DND-41 (cell line): ENCODE data around the gene HSF2BP.

ENCODE experiments used
- ATAC-seq: fragments of 200-7000 bp; cut with Tn5 transposase; 3 replicates; pipeline ENCODE4 v1.9.1; 2021; ENCODE audit warnings: low read depth; ENCODE audit not compliant: insufficient read depth
- DNase-seq: peaks from one replicate; pipeline ENCODE4 v3.0.0-alpha.2; 2020
- H2AFZ ChIP-seq: 2 replicates; pipeline ENCODE4 v1.6.0; 2012; ENCODE audit warnings: low read depth, low read length
- H3K27ac ChIP-seq: 2 replicates; pipeline ENCODE4 v1.5.1; 2012; ENCODE audit warnings: low read length, inconsistent platforms
- H3K27me3 ChIP-seq: fragments of 200-600 bp; sonication (generic); 2 replicates; pipeline ENCODE4 v1.6.0; 2012; ENCODE audit warnings: low read length, mild to moderate bottlenecking, inconsistent platforms; ENCODE audit not compliant: insufficient read depth, poor library complexity
- H3K36me3 ChIP-seq: 2 replicates; pipeline ENCODE4 v1.5.1; 2012; ENCODE audit warnings: low read length, inconsistent platforms; ENCODE audit not compliant: insufficient read depth
- H3K4me1 ChIP-seq: 2 replicates; pipeline ENCODE4 v1.5.1; 2012; ENCODE audit warnings: mild to moderate bottlenecking, low read length; ENCODE audit not compliant: insufficient read depth
- H3K4me2 ChIP-seq: 2 replicates; pipeline ENCODE4 v1.6.0; 2012; ENCODE audit warnings: mild to moderate bottlenecking, moderate library complexity, low read length, inconsistent platforms; ENCODE audit not compliant: insufficient read depth
- H3K4me3 ChIP-seq, 2 experiments: fragments of 200-600 bp in 1 of 2; shearing (Covaris generic) in 1 of 2; 2 replicates each; pipeline ENCODE4 v1.5.1; 2012 to 2016; ENCODE audit warnings: inconsistent platforms in 2 of 2, low read length in 2 of 2, mild to moderate bottlenecking in 2 of 2, low read depth in 1 of 2, moderate library complexity in 1 of 2
- H3K79me2 ChIP-seq: 2 replicates; pipeline ENCODE4 v1.6.0; 2012; ENCODE audit warnings: low read length, inconsistent platforms; ENCODE audit not compliant: insufficient read depth
- H3K9ac ChIP-seq: 2 replicates; pipeline ENCODE4 v1.6.0; 2012; ENCODE audit warnings: low read depth, mild to moderate bottlenecking, inconsistent platforms, low read length, moderate library complexity
- H3K9me3 ChIP-seq: 2 replicates; pipeline ENCODE4 v1.5.1; 2012; ENCODE audit warnings: low read length, moderate library complexity, mild to moderate bottlenecking, inconsistent platforms; ENCODE audit not compliant: insufficient read depth, severe bottlenecking
- H4K20me1 ChIP-seq: 2 replicates; pipeline ENCODE4 v1.6.0; 2012; ENCODE audit warnings: low read length; ENCODE audit not compliant: insufficient read depth
- CTCF ChIP-seq: IDR thresholded peaks from 2 replicates; pipeline ENCODE4 v1.5.1; 2012; ENCODE audit warnings: borderline replicate concordance, low read length, moderate library complexity, mild to moderate bottlenecking; ENCODE audit not compliant: poor library complexity, severe bottlenecking; ENCODE audit errors: extremely low read depth
- EZH2 ChIP-seq: IDR thresholded peaks from 3 replicates; pipeline ENCODE4 v1.6.1; 2012; ENCODE audit warnings: borderline replicate concordance, low read depth, mild to moderate bottlenecking, moderate library complexity, low read length, inconsistent platforms; ENCODE audit not compliant: severe bottlenecking

HSF2BP gene

GRCh38 chr21:43688906-43689305 is 29.6 kb upstream of the HSF2BP start:
- no peak overlapping the region for H2AFZ ChIP-seq
- no peak overlapping the region for H3K9ac ChIP-seq
- no peaks in the 10 kb centered on the region for H3K27me3 ChIP-seq
- no peak overlapping the region for H3K27ac ChIP-seq
- H3K4me2 ChIP-seq, result no peak overlapping the region
- peaks cover 97% of the 10 kb centered on the region for H3K36me3 ChIP-seq
- no peak for TF ChIP-seq EZH2
- no peak for TF ChIP-seq CTCF
- no peak overlapping the region for H3K4me3 ChIP-seq
- no peaks in the 10 kb centered on the region for H3K9me3 ChIP-seq
- H3K79me2 ChIP-seq, result no peaks in the 10 kb centered on the region
- no peaks in the 10 kb centered on the region for H3K4me1 ChIP-seq
- no peak for DNase-seq
- ATAC-seq, result no peak
- peaks cover 2% of the 10 kb centered on the region for H4K20me1 ChIP-seq

- Histone ChIP-seq H2AFZ (no peak overlapping the region), H3K27me3 (no peaks in the 10 kb centered on the region), H3K9me3 (no peaks in the 10 kb centered on the region), H3K9ac (no peak overlapping the region), H3K4me3 (no peak overlapping the region), H3K79me2 (no peaks in the 10 kb centered on the region), H3K4me1 (no peaks in the 10 kb centered on the region), H4K20me1 (peaks cover 2% of the 10 kb centered on the region), H3K4me2 (no peak overlapping the region), H3K36me3 (peaks cover 96% of the 10 kb centered on the region), H3K27ac (no peak overlapping the region)
- DNase-seq, result no peak
- ATAC-seq, result no peak
- TF ChIP-seq CTCF, result no peak
- no peak for TF ChIP-seq EZH2
These were observed 28.5 kb upstream of the HSF2BP start for GRCh38 chr21:43687566-43688399.

GRCh38 chr21:43686811-43687565 is 27.7 kb upstream of the HSF2BP start:
- no peak overlapping the region for H3K4me2 ChIP-seq
- H3K27me3 ChIP-seq, result no peaks in the 10 kb centered on the region
- H3K27ac ChIP-seq, result no peak overlapping the region
- no peaks in the 10 kb centered on the region for H3K9me3 ChIP-seq
- no peak overlapping the region for H2AFZ ChIP-seq
- DNase-seq (no peak), ATAC-seq (no peak)
- H3K4me1 ChIP-seq, result no peaks in the 10 kb centered on the region
- H4K20me1 ChIP-seq, result peaks cover 8% of the 10 kb centered on the region
- peaks cover 95% of the 10 kb centered on the region for H3K36me3 ChIP-seq
- no peaks in the 10 kb centered on the region for H3K79me2 ChIP-seq
- no peak for TF ChIP-seq CTCF
- no peak for TF ChIP-seq EZH2
- no peak overlapping the region for H3K4me3 ChIP-seq
- H3K9ac ChIP-seq, result no peak overlapping the region
